Activated CD8-positive, alpha-beta memory T cell treated with anti-CD3 and anti-CD28 coated beads, Interleukin-2, amount 50 U/mL, for 48 hours (primary cell): ENCODE data around the gene ACAP1.
"Not testable (repeated sequence)": the region's sequence is repeated elsewhere in the genome, so short reads cannot be mapped to it uniquely, and the experiment has no call there.

Source experiments
- DNase-seq: peaks from one replicate; pipeline ENCODE4 v3.0.0-alpha.2; 2020

The ACAP1 gene

GRCh38 chr17:7329997-7330637 lies 6.2 kb upstream of the ACAP1 start:
- DNase-seq: peak; percentile 91

DNA sequence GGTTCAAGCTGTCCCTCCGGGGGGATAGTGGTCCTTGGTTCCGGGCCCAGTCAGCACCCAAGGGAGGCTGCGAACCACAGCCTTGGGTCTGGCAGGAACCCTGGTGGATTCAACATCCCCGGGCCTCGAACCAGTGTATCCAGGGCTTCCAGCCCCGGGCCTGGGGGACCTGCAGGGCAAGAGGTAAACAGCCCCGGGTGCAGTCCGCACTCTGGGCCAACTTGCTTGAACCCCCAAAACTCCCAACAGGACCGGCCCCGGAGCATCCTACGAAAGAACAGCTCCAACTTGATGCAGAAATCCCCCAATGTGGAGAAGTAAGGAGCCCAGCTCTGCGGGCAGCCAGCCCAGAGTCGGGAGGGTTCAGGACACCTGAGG lies 5.7 kb upstream of the ACAP1 start:
- no peak for DNase-seq

- DNase-seq: no peak
Measured at GRCh38 chr17:7332111-7332510, 4.2 kb upstream of the ACAP1 start.

- DNase-seq: not testable (repeated sequence)
Measured at GRCh38 chr17:7332600-7333069, 3.7 kb upstream of the ACAP1 start.

- no peak for DNase-seq
Measured at GRCh38 chr17:7334938-7335538, 1.3 kb upstream of the ACAP1 start.

DNA sequence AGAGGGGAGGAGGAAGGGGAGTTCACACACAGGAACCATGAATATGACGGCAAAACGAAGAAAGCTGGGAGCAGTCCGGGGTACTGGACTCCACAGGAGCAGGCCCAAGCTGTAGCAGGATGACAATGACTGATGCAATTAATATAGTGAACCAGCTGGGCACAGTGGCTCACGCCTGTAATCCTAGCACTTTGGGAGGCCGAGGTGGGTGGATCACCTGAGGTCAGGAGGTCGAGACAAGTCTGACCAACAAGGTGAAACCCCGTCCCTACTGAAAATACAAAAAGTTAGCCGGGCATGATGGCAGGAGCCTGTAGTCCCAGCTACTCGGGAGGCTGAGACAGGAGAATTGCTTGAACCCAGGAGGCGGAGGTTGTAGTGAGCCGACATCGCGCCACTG lies 564 bp upstream of the ACAP1 start:
- DNase-seq: not testable (repeated sequence)

- not testable (repeated sequence) for DNase-seq
Measured at GRCh38 chr17:7337600-7337999, 1.3 kb downstream of the ACAP1 start.

DNA sequence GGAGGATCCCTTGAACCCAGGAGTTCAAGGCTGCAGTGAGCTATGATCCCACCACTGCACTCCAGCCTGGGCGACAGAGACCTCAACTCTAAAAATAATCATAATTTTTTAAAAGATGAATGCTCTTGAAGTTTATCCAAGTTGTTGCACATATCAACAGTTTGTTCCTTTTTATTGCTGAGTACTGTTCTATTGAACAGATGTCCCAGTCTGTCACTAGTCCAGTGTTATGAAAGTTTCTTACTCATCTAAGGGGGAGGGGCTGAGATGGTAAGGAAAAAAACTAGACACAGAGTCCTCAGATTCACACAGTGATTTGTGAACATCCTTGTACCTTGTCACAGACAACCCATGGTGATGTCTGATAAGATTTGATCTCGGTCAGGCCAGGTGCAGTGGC lies 3.9 kb downstream of the ACAP1 start:
- no peak for DNase-seq

DNA sequence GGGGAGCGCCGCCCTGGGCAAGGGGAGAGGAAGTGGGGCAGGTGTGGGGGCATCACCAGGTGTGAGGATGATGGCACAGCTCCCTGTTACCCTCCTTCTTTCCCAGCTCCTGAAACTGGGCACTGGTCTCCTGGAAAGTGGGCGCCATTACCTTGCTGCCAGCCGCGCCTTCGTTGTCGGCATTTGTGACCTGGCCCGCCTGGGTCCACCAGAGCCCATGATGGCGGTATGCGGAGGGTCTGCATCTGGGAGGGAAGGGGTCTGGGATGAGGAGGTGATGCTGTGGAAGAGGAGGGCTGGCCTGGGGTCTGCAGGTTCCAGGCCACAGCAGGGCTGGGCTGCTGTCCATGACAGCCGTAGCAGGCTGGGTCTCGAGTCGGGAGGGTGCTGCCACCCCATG lies 5.5 kb downstream of the ACAP1 start:
- no peak for DNase-seq

- no peak for DNase-seq
Measured at GRCh38 chr17:7343250-7343649, 6.9 kb downstream of the ACAP1 start.

- DNase-seq: no peak
Measured at GRCh38 chr17:7346761-7347614, 10.7 kb downstream of the ACAP1 start.

DNA sequence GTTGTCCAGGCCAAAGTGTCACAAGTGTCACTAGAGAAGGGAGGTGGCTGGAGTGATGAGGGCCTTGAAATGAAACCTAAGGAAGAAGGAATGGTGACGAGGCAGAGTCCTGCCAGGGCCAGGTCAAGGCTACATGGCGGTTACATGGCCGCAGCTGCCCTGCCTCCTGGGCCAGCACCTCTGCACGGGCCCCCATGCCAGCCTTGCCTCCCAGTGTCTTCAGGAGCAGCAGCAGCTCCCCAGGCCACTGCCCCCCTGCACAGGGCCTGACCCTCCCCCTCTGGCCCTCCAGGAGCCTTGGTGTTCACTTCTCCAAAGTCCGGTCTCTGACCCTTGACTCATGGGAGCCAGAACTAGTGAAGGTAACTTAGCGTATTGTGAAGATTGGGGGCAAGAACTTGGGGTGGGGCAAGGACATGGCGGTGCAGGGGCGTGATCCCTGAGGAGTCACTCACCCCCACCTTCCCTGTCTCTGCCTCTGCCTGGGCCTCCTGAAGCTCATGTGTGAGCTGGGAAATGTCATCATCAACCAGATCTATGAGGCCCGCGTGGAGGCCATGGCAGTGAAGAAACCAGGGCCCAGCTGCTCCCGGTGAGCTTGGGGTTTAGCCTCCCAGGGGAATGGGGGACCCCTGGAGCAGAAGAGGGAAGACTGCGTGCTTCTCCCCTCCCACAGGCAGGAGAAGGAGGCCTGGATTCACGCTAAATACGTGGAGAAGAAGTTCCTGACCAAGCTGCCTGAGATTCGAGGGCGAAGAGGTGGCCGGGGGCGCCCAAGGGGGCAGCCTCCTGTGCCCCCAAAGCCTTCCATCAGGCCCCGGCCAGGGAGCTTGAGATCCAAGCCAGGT lies 11.5 kb downstream of the ACAP1 start:
- no peak for DNase-seq

DNA sequence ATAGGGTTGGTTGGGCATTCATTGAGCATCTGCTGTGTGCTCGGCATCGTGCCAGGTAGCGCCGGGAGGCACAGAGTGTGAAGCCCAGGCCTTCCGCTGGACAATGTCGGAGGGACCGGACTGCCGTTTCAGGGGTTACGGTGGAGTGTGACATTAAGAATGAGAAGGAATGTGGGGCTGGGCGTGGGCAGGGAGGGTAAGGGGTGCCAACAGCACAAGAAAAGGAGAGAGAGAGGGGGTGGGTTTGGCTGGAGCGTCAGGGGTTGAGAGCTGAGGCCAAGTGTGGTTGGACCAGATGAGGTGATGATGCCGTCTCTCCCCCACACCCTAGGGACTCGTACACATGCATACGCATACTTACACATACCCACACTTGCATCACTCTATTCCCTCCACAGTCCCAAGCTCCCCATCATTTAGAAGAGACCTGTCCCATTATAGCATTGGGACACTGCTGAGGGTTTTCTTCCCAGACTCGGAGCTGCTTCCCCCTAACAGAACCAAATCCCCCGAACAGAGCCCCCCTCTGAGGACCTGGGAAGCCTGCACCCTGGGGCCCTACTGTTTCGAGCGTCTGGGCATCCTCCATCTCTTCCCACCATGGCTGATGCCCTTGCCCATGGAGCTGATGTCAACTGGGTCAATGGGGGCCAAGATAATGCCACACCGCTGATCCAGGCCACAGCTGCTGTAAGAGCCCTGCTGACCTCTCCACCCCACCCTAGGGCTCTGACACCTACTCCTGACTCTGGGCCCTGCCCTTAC lies 12.3 kb downstream of the ACAP1 start:
- no peak for DNase-seq

- peak; percentile 89 for DNase-seq
Measured at GRCh38 chr17:7351665-7352502, 15.6 kb downstream of the ACAP1 start, which contains the start of gene KCTD11. TSS of gene KCTD11 (plus strand) at chr17:7352162.

- DNase-seq: no peak
Measured at GRCh38 chr17:7352503-7352889, 16.2 kb downstream of the ACAP1 start.

- DNase-seq: no peak
Measured at GRCh38 chr17:7352910-7353635, 16.7 kb downstream of the ACAP1 start.

- DNase-seq: no peak
Measured at GRCh38 chr17:7354262-7354843, 18.0 kb downstream of the ACAP1 start.

DNA sequence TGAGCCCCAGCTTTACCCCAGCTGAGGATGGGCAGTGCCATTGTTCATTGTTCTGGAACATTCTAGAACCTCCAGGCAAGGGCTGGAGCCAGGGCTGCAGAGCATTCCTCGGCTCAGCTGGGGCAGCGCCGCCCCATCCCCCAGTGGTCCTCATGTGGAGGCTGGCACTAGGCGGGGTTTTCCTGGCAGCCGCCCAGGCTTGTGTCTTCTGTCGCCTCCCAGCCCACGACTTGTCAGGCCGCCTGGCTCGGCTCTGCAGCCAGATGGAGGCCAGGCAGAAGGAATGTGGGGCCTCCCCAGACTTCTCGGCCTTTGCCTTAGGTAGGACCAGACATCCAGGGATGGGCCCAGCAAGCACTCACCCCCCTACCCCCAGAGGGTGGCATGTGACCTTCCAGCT lies 18.7 kb downstream of the ACAP1 start, which contains the start of gene TMEM95:
Gene TMEM95 (plus strand): TSS at position 104 of the 400 bp plus-strand sequence. CDS start 49 bp downstream, at position 153.
- no peak for DNase-seq

DNA sequence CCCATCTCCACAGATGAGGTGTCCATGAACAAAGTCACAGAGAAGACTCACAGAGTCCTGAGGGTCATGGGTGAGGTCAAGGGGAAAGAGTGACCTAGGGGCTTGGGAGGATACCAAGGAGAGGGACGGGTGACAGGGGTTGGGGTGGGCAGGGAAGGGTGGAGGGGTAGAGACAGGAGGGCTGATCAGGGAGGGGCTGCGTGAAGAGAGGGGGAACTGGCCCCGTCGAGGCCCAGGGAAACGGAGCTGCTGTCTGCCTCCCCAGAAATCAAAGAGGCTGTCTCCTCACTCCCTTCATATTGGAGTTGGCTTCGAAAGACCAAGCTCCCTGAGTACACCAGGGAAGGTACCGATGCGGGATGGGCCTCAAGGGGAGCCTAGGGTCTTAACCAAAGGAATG lies 19.2 kb downstream of the ACAP1 start:
- DNase-seq: no peak

DNA sequence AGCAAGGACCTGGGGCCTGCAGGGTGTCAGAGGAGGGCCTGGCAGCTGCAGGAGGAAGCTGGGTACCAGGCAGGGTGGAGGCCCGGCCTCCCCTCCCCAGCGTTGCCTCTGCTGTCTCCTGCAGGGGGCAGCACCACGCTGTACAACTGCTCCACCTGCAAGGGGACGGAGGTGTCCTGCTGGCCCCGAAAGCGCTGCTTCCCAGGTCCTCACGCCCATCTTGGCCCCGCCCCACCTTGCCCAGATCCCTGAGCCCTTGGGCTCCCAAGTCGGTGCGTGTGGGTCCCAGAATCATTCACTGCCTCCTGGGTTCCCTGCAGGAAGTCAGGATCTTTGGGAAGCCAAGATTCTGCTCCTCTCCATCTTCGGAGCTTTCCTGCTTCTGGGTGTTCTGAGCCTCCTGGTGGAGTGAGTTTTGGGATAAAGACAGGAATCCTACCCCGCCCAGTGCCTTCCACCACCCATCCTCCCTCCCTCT lies 19.8 kb downstream of the ACAP1 start:
- DNase-seq: peak; percentile 93
